Activated T-cell treated with anti-CD3 and anti-CD28 coated beads, Interleukin-2, amount 50 U/mL, for 72 hours (primary cell): ENCODE results near the gene B3GNT9. TPM values are rescaled to one million over a fixed set of nuclear protein-coding genes. Genes with fewer than 3 reads are reported as not detected.
A peak's percentile ranks its signal among the peaks of the same experiment; 100 is the strongest.

ENCODE experiments used
- ATAC-seq, 2 donors: fragments of 150-1000 bp; cut with Tn5 transposase; replicated peaks in 1 of 2; 2 replicates each; pipeline ENCODE4 v1.10.0; 2021; ENCODE audit warnings: moderate library complexity in 2 of 2, mild to moderate bottlenecking in 1 of 2
- DNase-seq, 2 donors: peaks; one replicate each; pipeline ENCODE4 v3.0.0; 2021 to 2022; ENCODE audit warnings: mixed read lengths in 1 of 2
- H3K27ac Mint-ChIP-seq: one replicate; pipeline ENCODE4 v1.8.0; 2022; ENCODE audit warnings: mild to moderate bottlenecking, moderate library complexity, mixed read lengths
- H3K27me3 Mint-ChIP-seq: one replicate; pipeline ENCODE4 v1.8.0; 2022; ENCODE audit warnings: low read depth, mixed read lengths
- H3K36me3 Mint-ChIP-seq, 2 donors: one replicate each; pipeline ENCODE4 v1.8.0; 2022; ENCODE audit warnings: mixed read lengths in 2 of 2, mild to moderate bottlenecking in 1 of 2; ENCODE audit not compliant: insufficient read depth in 2 of 2
- H3K4me1 Mint-ChIP-seq: one replicate; pipeline ENCODE4 v1.8.0; 2022; ENCODE audit warnings: low read depth, mixed read lengths
- H3K4me3 Mint-ChIP-seq, 2 donors: one replicate each; pipeline ENCODE4 v1.8.0; 2022; ENCODE audit warnings: mild to moderate bottlenecking in 2 of 2, mixed read lengths in 2 of 2, moderate library complexity in 2 of 2
- H3K9me3 Mint-ChIP-seq, 2 donors: one replicate each; pipeline ENCODE4 v1.8.0; 2022; ENCODE audit warnings: mixed read lengths in 2 of 2
- total RNA-seq, 2 donors: library from RNA; stranded (reverse); gene quantifications; one replicate each; pipeline ENCODE4 v1.2.3, GENCODE V29; 2022

Gene B3GNT9
- total RNA-seq, 2 donors from 2014 or later: 5.7 to 7.5 TPM

DNA sequence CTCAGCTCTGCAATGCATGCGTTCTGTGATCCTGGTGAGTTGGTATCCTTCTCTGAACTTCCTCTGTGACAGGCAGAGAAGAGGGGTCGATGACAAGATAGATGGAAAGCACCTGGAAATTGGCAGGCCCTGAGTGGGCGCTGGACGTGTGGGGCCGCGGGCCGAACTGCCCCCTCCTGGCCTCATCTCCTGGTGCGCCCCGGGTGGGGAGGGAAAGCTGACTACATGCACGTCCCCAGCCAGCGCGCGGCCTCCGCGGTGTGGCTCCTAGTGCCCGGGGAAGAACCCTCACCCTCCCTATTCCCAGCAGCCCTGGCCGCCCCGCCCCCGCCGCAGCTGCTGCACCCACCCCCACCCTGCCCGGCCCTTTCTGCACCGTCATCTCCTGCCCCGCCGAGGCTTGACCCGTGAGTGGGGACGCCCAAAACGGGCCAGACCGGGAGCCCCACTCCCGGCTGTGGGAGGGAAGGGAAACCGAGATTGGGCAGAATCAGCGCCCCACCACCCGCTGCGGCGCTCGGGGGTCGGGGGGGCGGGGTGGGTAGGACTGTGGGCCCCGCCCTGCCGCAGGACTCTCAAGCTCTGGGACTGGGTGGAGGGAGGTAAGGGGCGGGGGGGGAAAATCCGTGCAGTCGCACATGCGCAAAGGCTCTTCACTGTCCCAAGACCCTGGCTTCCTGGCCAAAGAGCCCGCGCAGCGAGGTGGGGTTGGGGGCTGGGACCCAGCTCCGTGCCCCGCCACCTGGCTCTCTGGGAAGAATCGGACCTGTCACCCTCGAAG is 19.6 kb upstream of the B3GNT9 start, which contains the start of gene NOL3:
TSS of gene NOL3 (plus strand) at position 371 of the 781 bp plus-strand sequence.
- Mint-ChIP-seq H3K36me3 (no peaks in the 10 kb centered on the region), H3K4me1 (peaks cover 53% of the 10 kb centered on the region), H3K27ac (peak within 1 kb of the TSS; percentile 19), H3K27me3 (peaks cover 83% of the 10 kb centered on the region), H3K4me3 (peak within 1 kb of the TSS; percentile 88 to 92), H3K9me3 (no peaks in the 10 kb centered on the region)
- peak; percentile 20 to 45 for ATAC-seq
- peak; percentile 57 to 70 for DNase-seq

DNA sequence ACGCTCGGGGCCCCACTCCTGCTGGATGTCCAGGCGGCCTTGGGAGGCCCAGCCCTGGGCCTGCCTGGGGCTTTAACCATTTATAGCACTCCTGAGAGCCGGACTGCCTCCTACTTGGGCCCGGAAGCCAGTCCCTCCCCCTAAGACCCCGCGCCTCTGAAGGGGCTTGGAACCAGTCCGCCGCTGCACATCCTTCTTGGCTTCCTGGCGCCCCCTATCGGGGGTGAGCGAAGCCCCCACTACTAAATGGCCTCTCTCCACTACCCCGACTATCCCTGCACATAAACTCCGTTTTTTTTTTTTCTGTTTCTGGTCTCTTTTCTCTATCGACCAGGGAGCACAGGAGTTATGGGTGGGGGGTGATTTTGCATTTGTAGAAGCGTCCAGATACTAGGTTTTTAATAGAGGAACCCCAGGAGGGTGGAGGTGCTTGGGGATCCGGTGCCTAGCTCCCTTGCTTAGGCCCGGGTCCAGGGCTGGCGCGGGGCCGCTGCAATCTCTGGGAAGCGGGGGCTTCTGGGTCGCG is 18.9 kb upstream of the B3GNT9 start:
- Mint-ChIP-seq H3K27ac (peak overlapping the region; percentile 19), H3K4me3 (peak overlapping the region; percentile 88 to 92), H3K9me3 (no peaks in the 10 kb centered on the region), H3K36me3 (no peaks in the 10 kb centered on the region), H3K4me1 (peaks cover 58% of the 10 kb centered on the region), H3K27me3 (peaks cover 85% of the 10 kb centered on the region)
- DNase-seq (peak; percentile 63 to 69), ATAC-seq (peak; percentile 8 to 12)

DNA sequence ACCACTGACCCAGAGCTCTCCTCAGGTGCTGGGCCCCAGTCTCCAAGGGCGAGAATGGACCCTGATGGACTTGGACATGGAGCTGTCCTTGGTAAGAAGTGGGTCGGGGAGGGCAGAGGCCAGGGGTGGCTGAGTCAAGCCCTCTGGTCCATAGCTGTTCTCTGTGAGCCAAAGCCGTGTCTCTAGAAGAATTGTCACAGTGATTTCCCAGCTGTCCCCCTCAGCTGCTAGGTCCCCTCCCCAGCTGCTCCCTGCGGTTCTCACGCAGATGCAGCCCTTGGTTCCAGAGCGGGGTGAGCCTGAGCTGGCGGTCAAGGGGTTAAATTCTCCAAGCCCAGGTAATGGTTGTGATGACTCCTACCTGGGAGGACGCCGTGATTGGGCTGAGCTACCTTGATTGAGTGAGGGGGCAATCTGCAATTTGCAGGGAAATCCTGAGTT is 18.2 kb upstream of the B3GNT9 start:
- Mint-ChIP-seq H3K27me3 (peaks cover 85% of the 10 kb centered on the region), H3K27ac (no peak overlapping the region), H3K4me3 (peak overlapping the region; percentile 88 to 92), H3K4me1 (peaks cover 58% of the 10 kb centered on the region), H3K9me3 (no peaks in the 10 kb centered on the region), H3K36me3 (no peaks in the 10 kb centered on the region)
- ATAC-seq: no peak
- no peak for DNase-seq

DNA sequence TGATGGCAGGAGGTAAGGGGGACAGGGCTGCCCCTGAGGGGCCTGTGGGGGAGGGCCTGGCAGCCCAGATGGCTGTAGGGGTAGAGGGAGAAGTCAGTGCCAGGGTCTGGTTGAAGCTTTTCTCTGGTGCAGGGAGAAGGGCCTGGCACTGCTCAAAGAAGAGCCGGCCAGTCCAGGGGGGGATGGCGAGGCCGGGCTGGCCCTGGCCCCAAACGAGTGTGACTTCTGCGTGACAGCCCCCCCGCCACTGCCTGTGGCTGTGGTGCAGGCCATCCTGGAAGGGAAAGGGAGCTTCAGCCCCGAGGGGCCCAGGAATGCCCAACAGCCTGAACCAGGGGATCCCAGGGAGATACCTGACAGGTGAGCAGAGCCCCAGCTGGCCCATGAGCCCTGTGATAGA is 16.8 kb upstream of the B3GNT9 start:
- peaks cover 73% of the 10 kb centered on the region for H3K27me3 Mint-ChIP-seq
- DNase-seq (no peak), ATAC-seq (no peak)
- H3K9me3 Mint-ChIP-seq: no peaks in the 10 kb centered on the region
- no peaks in the 10 kb centered on the region for H3K36me3 Mint-ChIP-seq
- H3K4me3 Mint-ChIP-seq: no peak overlapping the region
- no peak overlapping the region for H3K27ac Mint-ChIP-seq
- peaks cover 47% of the 10 kb centered on the region for H3K4me1 Mint-ChIP-seq

DNA sequence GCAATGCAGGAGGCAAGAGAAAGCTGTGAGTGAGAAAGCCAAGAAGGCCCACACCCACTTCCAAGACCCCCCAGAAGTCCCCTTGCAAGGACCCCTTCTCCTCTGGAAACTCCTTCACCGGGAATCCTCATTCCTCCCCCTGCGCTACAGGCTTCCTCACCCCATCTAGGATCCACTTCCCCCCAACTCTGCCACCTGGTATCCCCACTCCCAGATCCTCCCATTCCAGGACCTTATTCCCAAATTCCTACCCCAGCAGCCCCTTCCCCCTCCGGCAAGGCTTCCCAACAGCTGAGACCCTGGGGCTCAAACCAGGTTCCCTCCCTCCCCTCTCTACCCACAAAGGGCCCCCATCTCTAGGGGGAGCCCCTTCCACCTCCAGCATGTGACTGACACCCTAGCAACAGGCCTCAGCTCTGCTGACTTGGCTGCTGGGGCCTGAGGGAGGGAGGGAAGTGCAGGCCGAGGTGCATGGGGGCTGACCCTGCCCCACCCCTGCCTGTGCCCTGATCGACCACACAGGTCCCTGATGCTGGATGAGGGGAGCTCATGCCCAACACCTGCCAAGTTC is 15.9 kb upstream of the B3GNT9 start:
- Mint-ChIP-seq H3K4me3 (peak overlapping the region in 1 of 2 donors; percentile 57), H3K4me1 (peaks cover 52% of the 10 kb centered on the region), H3K27me3 (peaks cover 68% of the 10 kb centered on the region), H3K9me3 (no peaks in the 10 kb centered on the region), H3K36me3 (peaks cover 0 to 3% of the 10 kb centered on the region in 2 donors), H3K27ac (no peak overlapping the region)
- DNase-seq (no peak), ATAC-seq (no peak)

DNA sequence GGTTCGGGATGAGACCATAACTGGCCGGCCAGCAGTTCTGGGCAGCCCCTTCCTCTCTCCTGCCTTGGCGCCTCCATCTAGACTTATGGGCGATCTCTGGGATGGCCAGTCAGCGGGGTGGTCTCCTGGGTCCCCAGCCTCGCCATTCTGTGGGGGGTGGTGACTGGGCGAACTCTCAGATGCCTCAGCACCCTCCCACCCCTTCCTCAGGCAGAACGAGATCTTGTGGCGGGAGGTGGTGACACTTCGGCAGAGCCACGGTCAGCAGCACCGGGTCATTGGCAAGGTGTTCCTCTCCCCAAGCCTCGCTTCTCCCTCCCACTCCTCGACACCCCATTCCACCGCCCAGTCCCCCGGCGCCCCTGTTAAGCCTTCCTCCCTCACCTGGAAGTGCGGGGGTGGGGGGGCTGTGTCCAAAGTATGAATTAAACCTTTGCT is 15.3 kb upstream of the B3GNT9 start:
- ATAC-seq (no peak), DNase-seq (no peak)
- Mint-ChIP-seq H3K4me3 (peak overlapping the region in 1 of 2 donors; percentile 57), H3K27ac (no peak overlapping the region), H3K4me1 (peaks cover 51% of the 10 kb centered on the region), H3K36me3 (peaks cover 0 to 3% of the 10 kb centered on the region in 2 donors), H3K9me3 (no peaks in the 10 kb centered on the region), H3K27me3 (peaks cover 62% of the 10 kb centered on the region)

DNA sequence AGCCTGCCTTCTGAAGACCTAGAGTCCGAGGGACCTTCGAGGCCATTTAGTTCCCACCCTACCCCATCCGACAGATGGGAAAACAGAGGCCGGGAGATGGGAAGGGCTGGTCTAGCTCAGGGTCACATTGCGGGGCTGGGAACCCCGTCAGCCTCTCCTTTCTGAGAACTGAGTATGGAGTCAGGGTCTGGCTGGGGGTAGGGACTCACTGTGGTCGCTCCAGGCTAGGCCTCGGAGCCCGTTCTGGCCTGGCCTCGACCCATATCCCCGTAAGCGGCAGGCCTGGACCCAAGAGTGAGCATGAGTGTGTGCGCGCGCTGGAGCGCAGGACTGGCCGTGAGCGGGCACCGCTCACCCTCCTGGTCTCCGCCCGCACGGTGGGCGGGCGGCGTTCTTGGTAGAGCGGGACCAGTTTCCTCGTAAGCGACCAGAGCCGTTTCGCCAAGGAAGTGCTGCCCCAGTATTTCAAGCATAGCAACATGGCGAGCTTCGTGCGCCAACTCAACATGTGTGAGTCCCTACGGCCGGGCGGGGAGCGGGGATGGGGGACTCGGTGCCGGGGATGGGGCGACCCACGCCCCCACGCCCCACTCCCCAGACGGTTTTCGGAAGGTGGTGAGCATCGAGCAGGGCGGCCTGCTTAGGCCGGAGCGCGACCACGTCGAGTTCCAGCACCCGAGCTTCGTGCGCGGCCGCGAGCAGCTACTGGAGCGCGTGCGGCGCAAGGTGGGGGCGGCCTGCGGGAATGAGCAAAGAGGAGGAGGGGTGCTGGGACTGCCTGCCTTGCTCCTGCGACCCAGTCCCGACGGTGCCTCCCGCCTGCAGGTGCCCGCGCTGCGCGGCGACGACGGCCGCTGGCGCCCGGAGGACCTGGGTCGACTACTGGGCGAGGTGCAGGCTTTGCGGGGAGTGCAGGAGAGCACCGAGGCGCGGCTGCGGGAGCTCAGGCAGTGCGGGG is 14.6 kb upstream of the B3GNT9 start:
- peaks cover 57% of the 10 kb centered on the region for H3K27me3 Mint-ChIP-seq
- peaks cover 0 to 6% of the 10 kb centered on the region in 2 donors for H3K36me3 Mint-ChIP-seq
- peaks cover 53% of the 10 kb centered on the region for H3K4me1 Mint-ChIP-seq
- DNase-seq (peak in 1 of 2 donors; percentile 27), ATAC-seq (no peak)
- peak overlapping the region; percentile 60 to 74 for H3K4me3 Mint-ChIP-seq
- no peaks in the 10 kb centered on the region for H3K9me3 Mint-ChIP-seq
- no peak overlapping the region for H3K27ac Mint-ChIP-seq

DNA sequence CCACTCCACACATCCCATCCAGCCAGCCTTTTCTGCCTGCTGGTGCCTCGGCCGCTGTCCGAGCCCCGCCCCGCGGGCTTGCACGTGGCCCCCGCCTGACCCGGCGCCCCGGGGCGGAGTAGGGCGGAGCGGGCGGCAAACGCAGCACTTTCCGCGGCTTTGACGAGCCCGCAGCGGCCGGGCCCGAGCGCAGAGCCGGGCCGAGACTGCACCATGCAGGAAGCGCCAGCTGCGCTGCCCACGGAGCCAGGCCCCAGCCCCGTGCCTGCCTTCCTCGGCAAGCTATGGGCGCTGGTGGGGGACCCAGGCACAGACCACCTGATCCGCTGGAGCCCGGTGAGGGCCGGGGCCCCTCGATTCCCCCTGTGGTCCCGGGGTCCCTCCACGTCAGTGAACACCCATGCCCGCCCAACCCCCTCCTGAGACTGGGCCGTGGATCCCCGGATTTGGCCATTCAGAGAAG is 13.8 kb upstream of the B3GNT9 start, which contains the start of gene HSF4:
TSS of gene HSF4 (plus strand) at position 147 of the 463 bp plus-strand sequence. CDS start at position 214, 67 bp downstream.
- H3K36me3 Mint-ChIP-seq: peaks cover 0 to 6% of the 10 kb centered on the region in 2 donors
- H3K4me3 Mint-ChIP-seq: peak within 1 kb of the TSS; percentile 74 to 75
- DNase-seq (peak in 1 of 2 donors; percentile 38), ATAC-seq (no peak)
- no peaks in the 10 kb centered on the region for H3K9me3 Mint-ChIP-seq
- peaks cover 48% of the 10 kb centered on the region for H3K4me1 Mint-ChIP-seq
- peaks cover 51% of the 10 kb centered on the region for H3K27me3 Mint-ChIP-seq
- no peak within 1 kb of the TSS for H3K27ac Mint-ChIP-seq

DNA sequence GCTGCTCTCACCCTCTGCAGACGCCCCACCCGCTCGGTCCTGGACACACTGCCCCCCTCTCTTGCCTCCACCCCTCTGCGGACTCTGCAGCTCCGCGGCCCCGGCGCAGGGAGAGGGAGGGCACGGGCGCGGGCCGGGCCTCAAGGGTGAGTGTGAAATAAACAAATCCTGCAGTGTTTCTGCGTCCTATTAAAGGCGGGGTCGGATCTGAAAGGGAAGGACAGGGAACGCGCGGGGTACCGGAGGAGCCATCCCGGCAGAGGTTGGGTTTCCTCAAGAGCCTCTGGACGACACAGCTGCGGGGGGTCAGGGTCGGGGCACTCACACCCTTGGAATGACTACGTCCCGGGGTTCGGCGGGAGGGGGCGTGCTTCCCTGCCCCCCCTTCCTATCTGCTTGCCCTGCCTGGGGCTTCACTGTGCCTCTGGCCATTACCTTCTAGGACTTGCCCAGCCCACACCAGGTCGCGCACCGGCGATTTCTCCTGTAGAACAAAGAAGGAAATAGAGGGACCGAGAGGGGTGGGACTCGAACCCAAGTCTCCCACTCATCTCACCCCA is 13.3 kb upstream of the B3GNT9 start:
- Mint-ChIP-seq H3K36me3 (peaks cover 0 to 6% of the 10 kb centered on the region in 2 donors), H3K9me3 (no peaks in the 10 kb centered on the region), H3K4me3 (peak overlapping the region; percentile 62 to 75), H3K27ac (no peak overlapping the region), H3K4me1 (peaks cover 46% of the 10 kb centered on the region), H3K27me3 (peaks cover 46% of the 10 kb centered on the region)
- ATAC-seq (no peak), DNase-seq (peak in 1 of 2 donors; percentile 15)

DNA sequence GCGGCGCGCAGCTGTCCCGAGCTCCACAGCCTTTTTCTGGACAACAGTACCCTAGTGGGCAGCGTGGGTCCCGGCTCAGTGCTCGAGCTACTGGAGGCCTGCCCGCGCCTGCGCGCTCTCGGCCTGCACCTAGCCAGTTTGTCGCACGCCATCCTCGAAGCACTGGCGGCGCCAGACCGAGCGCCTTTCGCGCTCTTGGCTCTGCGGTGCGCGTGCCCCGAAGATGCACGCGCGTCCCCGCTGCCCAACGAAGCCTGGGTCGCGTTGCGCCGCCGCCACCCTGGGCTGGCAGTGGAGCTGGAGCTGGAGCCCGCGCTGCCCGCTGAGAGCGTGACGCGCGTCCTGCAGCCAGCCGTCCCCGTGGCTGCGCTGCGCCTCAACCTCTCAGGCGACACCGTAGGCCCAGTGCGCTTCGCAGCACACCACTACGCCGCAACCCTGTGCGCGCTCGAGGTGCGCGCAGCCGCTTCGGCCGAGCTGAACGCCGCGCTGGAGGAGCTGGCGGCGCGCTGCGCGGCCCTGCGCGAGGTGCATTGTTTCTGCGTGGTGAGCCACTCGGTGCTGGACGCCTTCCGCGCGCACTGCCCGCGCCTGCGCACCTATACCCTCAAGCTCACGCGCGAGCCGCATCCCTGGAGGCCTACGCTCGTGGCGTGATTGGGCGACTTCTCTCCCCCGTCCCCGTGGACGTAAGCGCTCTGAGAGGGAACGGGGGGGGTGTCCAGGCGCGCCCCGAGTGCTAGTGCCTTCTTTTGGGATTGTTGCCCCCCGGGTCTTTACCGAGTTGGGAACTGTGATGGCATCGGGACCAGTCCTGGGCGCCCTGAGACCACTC is 12.6 kb upstream of the B3GNT9 start:
- DNase-seq (peak; percentile 60 to 61), ATAC-seq (peak; percentile 3 to 8)
- peaks cover 39% of the 10 kb centered on the region for H3K27me3 Mint-ChIP-seq
- H3K27ac Mint-ChIP-seq: no peak overlapping the region
- H3K36me3 Mint-ChIP-seq: peaks cover 0 to 6% of the 10 kb centered on the region in 2 donors
- peak overlapping the region; percentile 62 to 75 for H3K4me3 Mint-ChIP-seq
- H3K4me1 Mint-ChIP-seq: peaks cover 49% of the 10 kb centered on the region
- no peaks in the 10 kb centered on the region for H3K9me3 Mint-ChIP-seq

DNA sequence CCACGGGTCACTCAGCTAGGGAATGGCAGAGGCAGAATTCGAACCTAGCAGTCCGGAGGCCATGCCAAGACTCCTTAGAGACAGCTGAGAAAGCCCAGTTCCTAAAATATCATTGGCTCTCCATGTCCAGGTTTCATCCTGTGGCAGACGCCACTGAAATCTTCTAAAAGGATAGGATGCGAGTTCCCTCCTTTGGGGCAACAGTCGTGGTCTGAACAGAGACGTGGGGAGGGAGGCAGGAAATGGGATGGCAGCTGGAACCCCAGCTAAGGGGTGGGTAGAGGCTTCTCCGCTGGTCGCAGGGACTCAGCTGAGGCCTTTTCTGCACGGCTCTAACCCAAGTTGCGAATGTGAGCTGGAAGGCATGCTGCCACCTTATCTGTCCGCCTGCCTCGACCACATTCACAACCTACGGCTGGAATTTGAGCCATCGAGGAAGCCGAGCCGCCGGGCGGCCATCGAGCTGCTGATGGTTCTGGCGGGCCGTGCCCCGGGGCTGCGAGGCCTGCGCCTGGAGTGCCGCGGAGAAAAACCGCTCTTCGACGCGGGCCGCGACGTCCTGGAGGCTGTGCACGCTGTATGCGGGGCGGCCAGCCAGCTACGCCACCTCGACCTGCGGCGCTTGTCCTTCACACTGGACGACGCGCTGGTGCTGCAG is 11.8 kb upstream of the B3GNT9 start:
- Mint-ChIP-seq H3K4me1 (peaks cover 53% of the 10 kb centered on the region), H3K4me3 (peak overlapping the region; percentile 62 to 75), H3K27me3 (peaks cover 31% of the 10 kb centered on the region)

More for the DNA sequence above, 11.8 kb upstream of the B3GNT9 start:
- DNase-seq (no peak), ATAC-seq (no peak)
- no peaks in the 10 kb centered on the region for H3K9me3 Mint-ChIP-seq
- no peak overlapping the region for H3K27ac Mint-ChIP-seq
- H3K36me3 Mint-ChIP-seq: peaks cover 0 to 6% of the 10 kb centered on the region in 2 donors
